ENCODE results near the gene SWAP70. TPM values are rescaled to one million over a fixed set of nuclear protein-coding genes. Genes with fewer than 3 reads are reported as not detected.
A peak's percentile ranks its signal among the peaks of the same experiment; 100 is the strongest.

The SWAP70 gene
- total RNA-seq, 1 donor from 2014 or later: 33.7 TPM

GRCh38 chr11:9708544-9708943 lies 44.7 kb downstream of the SWAP70 start:
- H3K27me3 ChIP-seq (ENCODE audit: insufficient read depth, low read length): no peaks in the 10 kb centered on the region
- no peak overlapping the region for H3K4me2 ChIP-seq (ENCODE audit: low read length)
- no peaks in the 10 kb centered on the region for H3K36me3 ChIP-seq (ENCODE audit: insufficient read depth, low read length)
- H3K4me3 ChIP-seq (ENCODE audit: insufficient read depth, low read depth, low read length): no peak overlapping the region
- FAIRE-seq (no peak), DNase-seq (ENCODE audit: low read depth) (peak; percentile 20)
- H4K20me1 ChIP-seq (ENCODE audit: insufficient read depth, low read length): peaks cover 27% of the 10 kb centered on the region
- H3K27ac ChIP-seq (ENCODE audit: low read depth, low read length): no peak overlapping the region
- H3K36me3 Mint-ChIP-seq (ENCODE audit: low read depth, unreplicated experiment): peaks cover 2% of the 10 kb centered on the region
- peaks cover 44% of the 10 kb centered on the region for H3K79me2 ChIP-seq (ENCODE audit: insufficient read depth, low read length)
- no peak overlapping the region for H3K4me3 Mint-ChIP-seq (ENCODE audit: unreplicated experiment)
- no peak overlapping the region for H2AFZ ChIP-seq (ENCODE audit: low read depth, low read length)
- no peaks in the 10 kb centered on the region for H3K9me3 ChIP-seq (ENCODE audit: insufficient read depth, low read depth, low read length)
- H3K27me3 Mint-ChIP-seq (ENCODE audit: low read depth, unreplicated experiment): no peaks in the 10 kb centered on the region
- TF ChIP-seq CTCF (IDR thresholded peaks at IDR 0.05; ENCODE audit: insufficient read depth, low read depth, low read length): no peak
- no peak overlapping the region for H3K9ac ChIP-seq (ENCODE audit: low read length)
- peaks cover 4% of the 10 kb centered on the region for H3K4me1 ChIP-seq (ENCODE audit: insufficient read depth, low read length)
- H3K9me3 Mint-ChIP-seq (ENCODE audit: unreplicated experiment): no peaks in the 10 kb centered on the region
- H3K27ac Mint-ChIP-seq (ENCODE audit: unreplicated experiment): no peak overlapping the region
- H3K4me1 Mint-ChIP-seq (ENCODE audit: low read depth, unreplicated experiment): peaks cover 27% of the 10 kb centered on the region

- peaks cover 25% of the 10 kb centered on the region for H3K4me1 Mint-ChIP-seq (ENCODE audit: low read depth, unreplicated experiment)
- Histone ChIP-seq H4K20me1 (ENCODE audit: insufficient read depth, low read length) (peaks cover 22% of the 10 kb centered on the region), H3K9ac (ENCODE audit: low read length) (no peak overlapping the region), H3K36me3 (ENCODE audit: insufficient read depth, low read length) (no peaks in the 10 kb centered on the region), H2AFZ (ENCODE audit: low read depth, low read length) (no peak overlapping the region), H3K27ac (ENCODE audit: low read depth, low read length) (no peak overlapping the region), H3K4me2 (ENCODE audit: low read length) (no peak overlapping the region), H3K79me2 (ENCODE audit: insufficient read depth, low read length) (peaks cover 39% of the 10 kb centered on the region), H3K9me3 (ENCODE audit: insufficient read depth, low read depth, low read length) (no peaks in the 10 kb centered on the region), H3K27me3 (ENCODE audit: insufficient read depth, low read length) (no peaks in the 10 kb centered on the region), H3K4me3 (ENCODE audit: insufficient read depth, low read depth, low read length) (no peak overlapping the region), H3K4me1 (ENCODE audit: insufficient read depth, low read length) (peaks cover 4% of the 10 kb centered on the region)
- no peaks in the 10 kb centered on the region for H3K27me3 Mint-ChIP-seq (ENCODE audit: low read depth, unreplicated experiment)
- DNase-seq (ENCODE audit: low read depth) (no peak), FAIRE-seq (no peak)
- TF ChIP-seq EZH2 (IDR thresholded peaks at IDR 0.05; ENCODE audit: insufficient read depth, low read length) (no peak), CTCF (IDR thresholded peaks at IDR 0.05; ENCODE audit: insufficient read depth, low read depth, low read length) (no peak)
- no peak overlapping the region for H3K4me3 Mint-ChIP-seq (ENCODE audit: unreplicated experiment)
- H3K36me3 Mint-ChIP-seq (ENCODE audit: low read depth, unreplicated experiment): peaks cover 6% of the 10 kb centered on the region
- no peak overlapping the region for H3K27ac Mint-ChIP-seq (ENCODE audit: unreplicated experiment)
- no peaks in the 10 kb centered on the region for H3K9me3 Mint-ChIP-seq (ENCODE audit: unreplicated experiment)
These were observed 46.3 kb downstream of the SWAP70 start for GRCh38 chr11:9710223-9710622.

- H3K4me1 Mint-ChIP-seq (ENCODE audit: low read depth, unreplicated experiment): peaks cover 26% of the 10 kb centered on the region
- no peak overlapping the region for H3K27ac ChIP-seq (ENCODE audit: low read depth, low read length)
- H3K4me1 ChIP-seq (ENCODE audit: insufficient read depth, low read length): peaks cover 4% of the 10 kb centered on the region
- H3K27me3 Mint-ChIP-seq (ENCODE audit: low read depth, unreplicated experiment): no peaks in the 10 kb centered on the region
- H4K20me1 ChIP-seq (ENCODE audit: insufficient read depth, low read length): peaks cover 22% of the 10 kb centered on the region
- H3K4me3 ChIP-seq (ENCODE audit: insufficient read depth, low read depth, low read length): no peak overlapping the region
- peaks cover 12% of the 10 kb centered on the region for H3K36me3 Mint-ChIP-seq (ENCODE audit: low read depth, unreplicated experiment)
- no peak overlapping the region for H3K9ac ChIP-seq (ENCODE audit: low read length)
- no peak overlapping the region for H2AFZ ChIP-seq (ENCODE audit: low read depth, low read length)
- no peaks in the 10 kb centered on the region for H3K9me3 Mint-ChIP-seq (ENCODE audit: unreplicated experiment)
- no peak for FAIRE-seq
- H3K9me3 ChIP-seq (ENCODE audit: insufficient read depth, low read depth, low read length): no peaks in the 10 kb centered on the region
- H3K27me3 ChIP-seq (ENCODE audit: insufficient read depth, low read length): no peaks in the 10 kb centered on the region
- TF ChIP-seq CTCF (IDR thresholded peaks at IDR 0.05; ENCODE audit: insufficient read depth, low read depth, low read length) (no peak), EZH2 (IDR thresholded peaks at IDR 0.05; ENCODE audit: insufficient read depth, low read length) (no peak)
- DNase-seq (ENCODE audit: low read depth): no peak
- peaks cover 39% of the 10 kb centered on the region for H3K79me2 ChIP-seq (ENCODE audit: insufficient read depth, low read length)
- H3K36me3 ChIP-seq (ENCODE audit: insufficient read depth, low read length): no peaks in the 10 kb centered on the region
- no peak overlapping the region for H3K27ac Mint-ChIP-seq (ENCODE audit: unreplicated experiment)
- no peak overlapping the region for H3K4me2 ChIP-seq (ENCODE audit: low read length)
- no peak overlapping the region for H3K4me3 Mint-ChIP-seq (ENCODE audit: unreplicated experiment)
These were observed 47.0 kb downstream of the SWAP70 start for GRCh38 chr11:9710852-9711251.

Measured in astrocyte (in vitro differentiated cells and primary cell).